Activated CD4-positive, alpha-beta T cell treated with anti-CD3 and anti-CD28 coated beads, Interleukin-2, amount 50 U/mL, for 4 hours (primary cell): ENCODE results near the gene SSTR3.
"Not testable (repeated sequence)": the region's sequence is repeated elsewhere in the genome, so short reads cannot be mapped to it uniquely, and the experiment has no call there.

ENCODE experiments used
- DNase-seq, 2 experiments: peaks; one replicate each; pipeline ENCODE4 v3.0.0-alpha.2; 2020

SSTR3 gene

GRCh38 chr22:37212174-37212906 lies at the start of gene SSTR3:
Gene SSTR3 (minus strand): TSS chr22:37212477. CDS start chr22:37207803, 4,674 bp downstream.
- no peak for DNase-seq

- peak; percentile 52 to 57 for DNase-seq
Measured at GRCh38 chr22:37260901-37261336, 48.6 kb upstream of the SSTR3 start.

- no peak for DNase-seq
Measured at GRCh38 chr22:37260155-37260795, 48.0 kb upstream of the SSTR3 start.

- no peak for DNase-seq
Measured at GRCh38 chr22:37259540-37260029, 47.3 kb upstream of the SSTR3 start.

- DNase-seq: no peak
Measured at GRCh38 chr22:37258753-37259401, 46.6 kb upstream of the SSTR3 start.

GRCh38 chr22:37258005-37258752 lies 45.9 kb upstream of the SSTR3 start:
- no peak for DNase-seq

- DNase-seq: no peak
Measured at GRCh38 chr22:37256075-37256726, 43.9 kb upstream of the SSTR3 start.

- DNase-seq: no peak
Measured at GRCh38 chr22:37255558-37256006, 43.3 kb upstream of the SSTR3 start.

- DNase-seq: no peak
Measured at GRCh38 chr22:37254867-37255233, 42.6 kb upstream of the SSTR3 start.

- DNase-seq: no peak
Measured at GRCh38 chr22:37254209-37254866, 42.1 kb upstream of the SSTR3 start.

- no peak for DNase-seq
Measured at GRCh38 chr22:37253126-37253660, 40.9 kb upstream of the SSTR3 start.

GRCh38 chr22:37251836-37252235 lies 39.6 kb upstream of the SSTR3 start:
- not testable (repeated sequence) for DNase-seq

GRCh38 chr22:37249986-37250385 lies 37.7 kb upstream of the SSTR3 start:
- DNase-seq: no peak

GRCh38 chr22:37248251-37248650 lies 36.0 kb upstream of the SSTR3 start:
- no peak for DNase-seq

GRCh38 chr22:37245740-37246139 lies 33.5 kb upstream of the SSTR3 start:
- DNase-seq: no peak

GRCh38 chr22:37244922-37245722 lies 32.8 kb upstream of the SSTR3 start:
- DNase-seq: no peak

GRCh38 chr22:37244114-37244921 lies 32.0 kb upstream of the SSTR3 start, which contains the start of gene RAC2:
Gene RAC2 (minus strand): TSS chr22:37244269. CDS start chr22:37244148, 121 bp downstream.
- peak; percentile 86 to 88 for DNase-seq

GRCh38 chr22:37243402-37244113 lies 31.3 kb upstream of the SSTR3 start:
- no peak for DNase-seq

GRCh38 chr22:37242395-37242918 lies 30.2 kb upstream of the SSTR3 start:
- peak; percentile 89 to 93 for DNase-seq
